ENCODE measurements around the gene GTF3C5.
"Not testable (repeated sequence)": the region's sequence is repeated elsewhere in the genome, so short reads cannot be mapped to it uniquely, and the experiment has no call there.

The GTF3C5 gene, protein sequence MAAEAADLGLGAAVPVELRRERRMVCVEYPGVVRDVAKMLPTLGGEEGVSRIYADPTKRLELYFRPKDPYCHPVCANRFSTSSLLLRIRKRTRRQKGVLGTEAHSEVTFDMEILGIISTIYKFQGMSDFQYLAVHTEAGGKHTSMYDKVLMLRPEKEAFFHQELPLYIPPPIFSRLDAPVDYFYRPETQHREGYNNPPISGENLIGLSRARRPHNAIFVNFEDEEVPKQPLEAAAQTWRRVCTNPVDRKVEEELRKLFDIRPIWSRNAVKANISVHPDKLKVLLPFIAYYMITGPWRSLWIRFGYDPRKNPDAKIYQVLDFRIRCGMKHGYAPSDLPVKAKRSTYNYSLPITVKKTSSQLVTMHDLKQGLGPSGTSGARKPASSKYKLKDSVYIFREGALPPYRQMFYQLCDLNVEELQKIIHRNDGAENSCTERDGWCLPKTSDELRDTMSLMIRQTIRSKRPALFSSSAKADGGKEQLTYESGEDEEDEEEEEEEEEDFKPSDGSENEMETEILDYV

DNA sequence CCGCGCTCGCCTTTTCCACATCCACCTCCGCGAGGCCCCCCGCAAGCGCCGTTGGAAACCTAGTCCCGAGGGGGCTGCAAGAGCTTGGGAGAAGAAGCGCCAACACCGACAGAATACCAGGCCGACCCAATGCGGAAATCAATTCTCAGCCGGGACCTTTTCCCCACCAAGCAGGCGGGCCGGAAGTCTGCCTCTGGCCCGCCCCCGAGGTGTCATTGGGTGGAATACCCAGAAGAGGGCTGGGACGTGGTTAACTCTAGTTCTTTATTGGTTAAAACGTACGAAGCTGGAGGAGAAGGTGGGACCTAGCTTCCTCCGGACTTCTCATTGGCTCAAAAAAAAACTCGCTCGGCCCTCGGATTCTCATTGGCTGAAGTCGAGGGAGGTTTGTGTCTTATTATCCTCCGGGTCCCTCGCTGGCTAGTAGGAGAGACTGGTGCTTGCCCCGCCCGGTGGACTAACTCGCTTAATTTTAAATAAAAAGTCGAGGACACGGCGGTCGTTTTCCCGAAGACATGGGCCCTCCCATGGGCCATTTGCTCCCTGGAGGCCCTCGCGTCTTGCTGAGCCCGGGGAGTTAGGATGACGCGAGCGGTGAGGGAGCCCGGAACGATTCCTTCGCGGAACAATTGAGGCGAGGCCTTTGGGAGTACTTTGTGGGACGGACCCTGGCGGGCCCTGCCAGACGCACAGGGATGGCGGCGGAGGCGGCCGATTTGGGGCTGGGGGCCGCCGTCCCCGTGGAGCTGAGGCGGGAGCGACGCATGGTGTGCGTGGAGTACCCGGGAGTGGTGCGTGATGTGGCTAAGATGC lies at the start of gene GTF3C5:
Gene GTF3C5 (plus strand): TSS at position 681 of the 813 bp plus-strand sequence. CDS start 15 bp downstream, at position 696.
- peak; percentile 97 for DNase-seq (ENCODE audit: low spot score)

DNA sequence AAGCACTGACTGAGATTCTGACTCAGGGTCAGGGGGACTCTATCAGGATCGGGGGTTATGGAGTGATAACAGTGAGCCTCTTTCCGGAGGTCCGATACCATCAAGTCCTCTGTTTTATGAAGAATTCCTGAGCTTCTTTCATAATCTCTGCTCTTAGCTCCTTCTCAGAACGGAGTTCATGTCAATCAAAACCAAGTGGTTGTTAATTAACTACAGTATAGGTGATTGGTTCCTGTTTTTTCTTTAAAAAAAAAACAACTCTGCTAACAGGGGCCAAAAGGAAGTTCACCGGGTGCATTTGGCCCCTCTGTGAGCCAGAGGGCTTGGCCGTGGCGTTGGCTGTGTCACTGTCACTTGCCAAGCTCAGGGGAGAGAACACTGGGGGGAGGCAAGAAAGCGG lies 48.3 kb upstream of the GTF3C5 start:
- no peak for DNase-seq (ENCODE audit: low spot score)

DNA sequence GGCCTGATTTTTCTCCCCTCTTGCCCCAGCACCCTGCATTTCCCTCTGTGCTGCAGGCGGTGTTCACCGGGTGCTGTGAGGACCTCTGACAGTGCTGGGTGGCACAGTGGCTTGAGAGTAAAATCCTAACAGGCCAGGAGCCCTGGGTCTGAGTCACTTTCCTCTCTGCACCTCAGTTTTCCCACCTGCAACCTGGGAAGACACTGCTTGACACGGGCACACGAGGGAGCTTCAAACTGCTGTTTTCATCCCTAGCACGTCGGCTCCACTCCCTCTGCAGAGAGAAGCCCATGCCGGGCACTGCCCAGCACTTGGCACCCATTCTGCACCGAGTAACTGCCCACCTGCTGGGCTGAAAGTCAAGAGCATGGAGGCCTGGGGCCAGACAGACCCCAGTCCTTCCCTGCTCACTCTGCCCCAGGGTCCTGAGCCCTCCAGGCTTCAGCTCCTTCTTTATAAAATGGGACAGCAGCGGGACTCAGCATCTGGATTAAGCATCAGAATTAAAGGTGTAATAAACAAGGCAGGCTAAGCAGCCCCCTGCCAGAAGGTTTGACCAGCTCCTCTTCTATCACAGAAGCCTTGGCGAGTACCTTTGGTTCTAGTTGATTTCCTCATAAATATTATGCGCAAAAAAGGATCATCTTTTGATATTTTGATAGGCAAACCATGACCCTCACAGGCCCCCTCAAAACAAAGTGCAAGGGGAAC lies 47.2 kb upstream of the GTF3C5 start:
- no peak for DNase-seq (ENCODE audit: low spot score)

DNA sequence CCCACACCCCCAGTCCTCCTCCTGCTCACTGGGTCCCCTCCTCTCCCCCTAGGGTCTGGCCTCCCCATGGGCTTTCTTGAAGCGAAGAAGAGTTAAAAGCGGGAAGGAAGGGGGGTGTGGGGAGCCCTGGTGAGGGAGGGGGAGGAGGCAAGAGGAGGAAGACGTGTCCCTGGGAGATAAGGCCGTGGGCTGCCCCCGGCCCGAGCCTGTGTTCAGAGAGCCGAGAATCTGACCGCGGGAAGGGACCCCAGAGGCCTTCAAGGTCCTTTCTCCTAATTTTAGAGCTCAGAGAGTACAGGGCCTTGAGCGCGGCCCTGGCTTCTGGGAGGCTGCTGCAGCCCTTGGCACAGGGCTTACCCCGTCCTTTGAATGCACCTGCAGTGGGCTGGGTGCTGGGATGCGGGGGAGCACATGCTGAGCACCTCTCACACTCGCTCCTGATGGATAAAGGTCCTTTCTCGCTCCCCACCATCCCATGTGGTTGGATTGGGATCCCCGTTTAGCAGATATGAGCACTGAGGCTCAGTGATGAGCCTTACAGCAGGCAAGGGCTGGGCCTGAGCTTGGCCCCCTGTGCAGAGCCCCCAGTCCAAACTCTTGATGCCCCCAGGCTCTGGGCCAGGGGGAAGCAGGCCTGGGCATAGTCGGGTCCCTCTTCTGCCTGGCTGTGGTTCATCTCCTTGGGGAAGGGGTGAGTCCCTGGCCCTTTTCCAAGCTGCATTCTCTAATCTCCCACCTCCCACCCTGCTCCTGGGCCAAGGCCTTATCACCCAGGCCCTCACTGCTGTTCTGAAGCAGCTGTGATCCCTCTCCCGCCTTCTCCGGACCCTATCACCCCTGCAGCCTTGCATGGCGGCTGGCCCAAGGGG lies 46.4 kb upstream of the GTF3C5 start:
- DNase-seq (ENCODE audit: low spot score): no peak

- no peak for DNase-seq (ENCODE audit: low spot score)
Observed at GRCh38 chr9:132985071-132985350, 45.8 kb upstream of the GTF3C5 start.

GRCh38 chr9:132985489-132985888 lies 45.3 kb upstream of the GTF3C5 start:
- no peak for DNase-seq (ENCODE audit: low spot score)

- DNase-seq (ENCODE audit: low spot score): no peak
Observed at GRCh38 chr9:132986114-132986513, 44.7 kb upstream of the GTF3C5 start.

DNA sequence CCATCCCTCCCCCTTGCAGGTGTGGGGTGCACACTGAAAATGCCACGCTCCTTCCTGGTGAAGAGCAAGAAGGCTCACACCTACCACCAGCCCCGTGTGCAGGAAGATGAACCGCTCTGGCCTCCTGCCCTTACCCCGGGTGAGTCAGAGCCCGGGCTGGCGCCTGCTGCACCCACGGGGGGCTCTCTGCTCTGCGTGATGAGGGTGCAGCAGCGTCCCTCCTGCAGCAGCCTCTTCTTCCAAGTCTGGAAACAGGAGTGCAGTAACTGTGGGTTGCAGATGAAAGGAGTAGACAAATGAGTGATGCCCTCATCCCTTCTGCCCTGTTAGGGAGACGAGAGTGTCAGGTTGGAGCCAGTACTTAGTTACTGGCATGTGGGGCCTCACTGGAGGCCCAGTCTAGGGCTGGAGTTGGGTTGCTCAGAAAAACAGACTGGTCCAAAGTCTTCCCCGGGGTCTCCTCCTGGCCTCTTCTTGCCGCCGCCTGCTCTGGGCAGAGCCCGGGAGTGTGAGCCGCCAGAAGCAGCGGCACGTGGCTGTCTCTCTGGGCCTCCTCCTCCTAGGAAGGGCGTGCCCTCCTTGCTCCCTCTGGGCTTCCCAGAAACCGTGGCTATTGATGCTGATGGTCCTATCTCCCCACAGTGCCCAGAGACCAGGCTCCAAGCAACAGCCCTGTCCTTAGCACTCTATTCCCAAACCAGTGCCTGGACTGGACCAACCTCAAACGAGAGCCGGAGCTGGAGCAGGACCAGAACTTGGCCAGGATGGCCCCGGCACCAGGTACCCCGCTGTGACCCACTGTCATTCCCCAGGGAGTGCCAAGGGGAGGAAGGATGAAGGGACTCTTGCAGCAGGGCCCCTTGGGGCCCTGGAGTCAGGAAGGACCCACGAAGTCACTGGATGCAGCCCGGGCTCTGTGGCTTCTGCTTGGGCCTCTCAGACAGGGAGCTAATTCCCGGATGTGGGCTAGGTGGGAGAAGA lies 43.9 kb upstream of the GTF3C5 start:
- no peak for DNase-seq (ENCODE audit: low spot score)

DNA sequence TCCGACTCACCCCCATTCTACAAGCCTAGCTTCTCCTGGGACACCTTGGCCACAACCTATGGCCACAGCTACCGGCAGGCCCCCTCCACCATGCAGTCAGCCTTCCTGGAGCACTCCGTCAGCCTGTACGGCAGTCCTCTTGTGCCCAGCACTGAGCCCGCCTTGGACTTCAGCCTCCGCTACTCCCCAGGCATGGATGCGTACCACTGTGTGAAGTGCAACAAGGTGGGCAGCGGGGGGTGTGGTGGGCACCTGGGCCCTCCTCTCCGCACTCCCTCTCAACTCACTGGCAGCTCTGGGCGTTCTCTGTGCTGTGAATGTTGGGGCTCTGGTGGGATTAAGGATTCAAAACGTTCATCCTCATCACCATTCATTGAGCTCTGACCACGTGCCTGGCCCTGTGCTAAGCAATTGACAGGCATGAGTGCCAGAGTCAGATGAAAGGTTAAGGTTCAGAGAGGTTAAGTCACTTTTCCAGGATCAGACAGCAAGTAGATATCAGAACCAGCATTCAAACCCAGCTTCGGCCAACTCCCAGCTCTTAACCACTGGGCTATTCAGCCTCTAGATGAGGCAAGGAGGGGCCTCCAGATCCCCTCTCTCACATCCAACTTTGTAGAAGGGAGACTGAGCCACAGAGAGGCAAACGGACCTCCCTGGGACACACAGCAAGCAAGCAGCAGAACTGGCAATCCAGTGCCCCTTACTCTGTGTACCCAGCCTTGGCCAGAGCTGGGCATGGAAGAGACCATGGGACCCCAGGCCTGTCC lies 42.4 kb upstream of the GTF3C5 start:
- no peak for DNase-seq (ENCODE audit: low spot score)

DNA sequence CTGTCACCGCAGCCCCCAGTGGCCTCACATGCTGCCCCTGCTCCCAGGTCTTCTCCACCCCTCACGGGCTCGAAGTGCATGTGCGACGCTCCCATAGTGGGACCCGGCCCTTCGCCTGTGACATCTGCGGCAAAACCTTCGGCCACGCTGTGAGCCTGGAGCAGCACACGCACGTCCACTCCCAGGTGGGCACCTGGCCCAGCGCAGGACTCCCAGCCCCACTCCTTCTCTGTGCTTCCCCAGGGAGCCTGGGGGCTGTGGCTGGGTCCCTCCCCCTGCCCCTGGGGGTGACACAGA lies 41.8 kb upstream of the GTF3C5 start:
- DNase-seq (ENCODE audit: low spot score): no peak

DNA sequence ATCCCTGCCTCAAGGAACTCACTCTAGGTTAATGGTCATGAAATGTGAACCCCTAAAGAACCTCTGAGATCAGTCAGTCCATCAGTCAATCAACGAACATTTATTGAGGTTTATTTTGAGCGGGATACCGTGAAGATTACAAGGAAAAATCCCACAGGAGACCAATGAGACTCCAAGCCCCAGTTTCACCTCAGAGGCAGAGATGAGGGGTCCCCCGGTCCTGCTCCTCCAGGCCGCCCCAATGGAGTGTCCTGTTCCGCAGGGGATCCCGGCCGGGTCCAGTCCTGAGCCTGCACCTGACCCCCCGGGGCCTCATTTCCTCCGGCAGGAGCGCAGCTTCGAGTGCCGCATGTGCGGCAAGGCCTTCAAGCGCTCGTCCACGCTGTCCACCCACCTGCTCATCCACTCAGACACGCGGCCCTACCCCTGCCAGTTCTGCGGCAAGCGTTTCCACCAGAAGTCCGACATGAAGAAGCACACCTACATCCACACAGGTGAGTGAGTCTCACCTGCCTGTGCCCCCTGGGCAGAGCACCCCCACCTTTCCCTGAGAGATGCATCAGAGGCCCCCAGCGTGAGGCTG lies 41.3 kb upstream of the GTF3C5 start:
- no peak for DNase-seq (ENCODE audit: low spot score)

DNA sequence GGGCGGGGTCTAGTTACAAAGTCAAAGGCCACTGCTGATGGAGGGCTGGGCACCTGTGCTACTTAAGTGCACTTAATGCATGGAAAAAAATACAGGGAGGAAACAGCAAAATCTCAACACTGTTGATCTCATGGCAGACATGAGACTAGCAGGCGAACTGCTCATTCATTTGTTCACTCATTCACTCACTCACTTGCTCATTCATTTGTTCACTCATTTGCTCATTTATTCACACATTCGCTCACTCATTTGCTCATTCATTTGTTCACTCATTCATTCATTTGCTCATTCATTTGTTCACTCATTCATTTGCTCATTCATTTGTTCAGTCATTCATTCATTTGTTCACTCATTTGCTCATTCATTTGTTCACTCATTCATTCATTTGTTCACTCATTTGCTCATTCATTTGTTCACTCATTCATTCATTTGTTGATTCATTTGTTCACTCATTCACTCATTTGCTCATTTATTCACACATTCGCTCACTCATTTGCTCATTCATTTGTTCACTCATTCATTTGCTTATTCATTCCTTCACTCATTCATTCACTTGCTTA lies 40.7 kb upstream of the GTF3C5 start:
- DNase-seq (ENCODE audit: low spot score): not testable (repeated sequence)

DNA sequence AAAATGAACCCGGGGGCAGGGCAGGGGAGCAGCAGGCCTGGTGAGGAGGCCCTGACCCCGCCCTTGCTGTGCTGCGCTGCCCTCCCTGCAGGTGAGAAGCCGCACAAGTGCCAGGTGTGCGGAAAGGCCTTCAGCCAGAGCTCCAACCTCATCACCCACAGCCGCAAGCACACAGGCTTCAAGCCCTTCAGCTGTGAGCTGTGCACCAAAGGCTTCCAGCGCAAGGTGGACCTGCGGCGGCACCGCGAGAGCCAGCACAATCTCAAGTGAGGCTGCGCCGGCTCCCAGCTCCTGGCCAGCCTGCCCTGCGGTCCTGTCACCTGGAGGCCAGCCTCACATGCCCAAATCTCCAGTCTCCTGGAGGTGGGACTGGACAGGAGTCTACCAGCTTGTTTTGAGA lies 40.0 kb upstream of the GTF3C5 start:
- DNase-seq (ENCODE audit: low spot score): no peak

DNA sequence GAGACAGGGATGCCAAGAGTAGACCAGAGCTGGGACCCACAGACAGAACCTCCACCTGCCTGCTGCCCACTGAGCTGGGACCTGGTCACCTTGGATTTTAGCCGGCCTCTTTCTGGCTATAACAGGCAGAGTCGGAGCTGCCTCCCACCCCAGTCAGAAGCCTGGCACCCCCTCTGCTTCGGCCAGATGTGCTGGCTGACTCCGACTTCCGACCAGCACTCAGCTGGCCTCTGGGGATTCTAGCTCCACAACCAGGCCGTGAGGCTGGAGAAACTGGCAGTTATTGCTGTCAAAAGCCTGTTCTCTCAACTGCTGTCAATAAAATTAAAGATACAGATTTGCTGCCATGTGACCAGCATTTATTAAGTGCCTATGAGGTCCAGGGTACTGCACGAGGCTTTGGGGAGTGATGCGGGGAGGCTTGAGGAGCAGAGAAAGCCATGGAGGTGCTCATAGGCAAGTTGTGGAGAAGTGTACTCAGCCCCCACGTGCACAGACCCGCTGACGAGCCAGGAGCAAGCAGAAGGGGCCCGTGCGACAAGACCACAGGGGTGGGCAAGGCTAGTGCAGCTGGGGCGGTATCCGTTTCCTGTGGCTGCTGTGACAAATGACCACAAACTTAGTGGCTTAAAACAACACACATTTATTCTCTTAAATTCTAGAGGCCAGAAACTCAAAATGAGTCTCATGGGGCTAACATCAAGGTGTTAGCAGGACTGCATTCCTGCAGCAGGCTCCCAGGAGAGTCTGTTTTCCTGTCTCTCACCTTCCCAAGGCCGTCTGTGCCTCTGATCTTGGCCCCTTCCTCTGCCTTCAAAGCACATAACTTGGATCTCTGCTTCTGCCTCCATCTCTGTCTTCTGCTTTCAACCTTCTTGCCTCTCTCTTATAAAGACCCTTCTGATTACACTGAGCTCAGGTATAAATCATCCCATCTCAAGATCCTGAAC lies 39.2 kb upstream of the GTF3C5 start:
- DNase-seq (ENCODE audit: low spot score): no peak

GRCh38 chr9:132993511-132993939 lies 37.3 kb upstream of the GTF3C5 start:
- no peak for DNase-seq (ENCODE audit: low spot score)

- DNase-seq (ENCODE audit: low spot score): no peak
Observed at GRCh38 chr9:132994410-132995120, 36.2 kb upstream of the GTF3C5 start.

- DNase-seq (ENCODE audit: low spot score): no peak
Observed at GRCh38 chr9:132995121-132995420, 35.7 kb upstream of the GTF3C5 start.

Data from Ammon's horn (tissue), 1 donor.